Right lobe of liver (tissue), 4 donors: ENCODE results near the gene WWP2.

ENCODE experiments used
- POLR2A ChIP-seq: fragments of 450-650 bp; IDR thresholded peaks from one replicate; pipeline ENCODE4 v1.6.1; 2017; ENCODE audit warnings: antibody characterized with exemption, mild to moderate bottlenecking
- TF ChIP-seq, protein P1 (sequence below), 4 donors: fragments of 200-600 bp in 3 of 4; fragments of 450-650 bp in 1 of 4; IDR thresholded peaks; one replicate each; pipeline versions ENCODE4 v1.5.1 to v1.8.0; 2016 to 2022; ENCODE audit warnings: antibody characterized with exemption in 4 of 4, mild to moderate bottlenecking in 2 of 4
- donor health status: DM: no; HTN: no; CAD: no.
- donor health status: DM: no; HTN: no; CAD: no.
- donor health status: DM: no; HTN: yes; CAD: no.

DNA sequence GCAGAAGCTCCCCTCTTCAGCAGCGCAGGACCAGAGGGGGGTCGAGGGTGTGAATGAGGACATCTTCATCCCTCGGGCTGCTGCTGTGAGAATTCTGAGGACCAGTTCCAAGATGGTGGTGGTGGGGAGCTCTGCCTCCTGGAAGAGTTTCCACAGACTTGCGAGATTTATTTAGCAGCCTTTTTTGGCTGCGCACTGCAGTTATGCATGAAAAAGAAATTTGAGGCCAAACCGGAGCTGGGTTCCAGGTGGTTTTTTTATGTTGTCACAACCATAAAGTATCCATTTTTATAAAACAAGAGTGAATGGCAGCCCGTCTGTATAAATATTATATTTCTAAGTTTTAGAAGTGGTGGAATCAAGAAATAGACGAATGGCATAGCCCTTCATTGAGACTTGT, 112.1 kb downstream of the WWP2 start:
- TF ChIP-seq, protein P1, sequence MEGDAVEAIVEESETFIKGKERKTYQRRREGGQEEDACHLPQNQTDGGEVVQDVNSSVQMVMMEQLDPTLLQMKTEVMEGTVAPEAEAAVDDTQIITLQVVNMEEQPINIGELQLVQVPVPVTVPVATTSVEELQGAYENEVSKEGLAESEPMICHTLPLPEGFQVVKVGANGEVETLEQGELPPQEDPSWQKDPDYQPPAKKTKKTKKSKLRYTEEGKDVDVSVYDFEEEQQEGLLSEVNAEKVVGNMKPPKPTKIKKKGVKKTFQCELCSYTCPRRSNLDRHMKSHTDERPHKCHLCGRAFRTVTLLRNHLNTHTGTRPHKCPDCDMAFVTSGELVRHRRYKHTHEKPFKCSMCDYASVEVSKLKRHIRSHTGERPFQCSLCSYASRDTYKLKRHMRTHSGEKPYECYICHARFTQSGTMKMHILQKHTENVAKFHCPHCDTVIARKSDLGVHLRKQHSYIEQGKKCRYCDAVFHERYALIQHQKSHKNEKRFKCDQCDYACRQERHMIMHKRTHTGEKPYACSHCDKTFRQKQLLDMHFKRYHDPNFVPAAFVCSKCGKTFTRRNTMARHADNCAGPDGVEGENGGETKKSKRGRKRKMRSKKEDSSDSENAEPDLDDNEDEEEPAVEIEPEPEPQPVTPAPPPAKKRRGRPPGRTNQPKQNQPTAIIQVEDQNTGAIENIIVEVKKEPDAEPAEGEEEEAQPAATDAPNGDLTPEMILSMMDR (IDR thresholded peaks at IDR 0.05) = no peak
- TF ChIP-seq POLR2A = no peak
